K562 (cell line): ENCODE results near the gene NEURL1.

Experiments used
- CBFA2T2 ChIP-seq: fragments of 450-650 bp; conservative IDR thresholded peaks from 2 replicates; pipeline ENCODE4 v1.6.1; 2017; ENCODE audit warnings: mild to moderate bottlenecking
- CTBP1 ChIP-seq: fragments of 450-650 bp; IDR thresholded peaks from 2 replicates; pipeline ENCODE4 v1.6.1; 2016; ENCODE audit warnings: borderline replicate concordance
- CTCF ChIP-seq, 3 experiments: IDR thresholded peaks in 2 of 3; conservative IDR thresholded peaks in 1 of 3; 2 replicates each; pipeline ENCODE4 v1.5.1; 2011 to 2012; ENCODE audit warnings: low read length in 3 of 3, mild to moderate bottlenecking in 3 of 3, control low read depth in 2 of 3, improper control_type of control experiment in 1 of 3, inconsistent platforms in 1 of 3, low read depth in 1 of 3, mixed read lengths in 1 of 3, moderate library complexity in 1 of 3; ENCODE audit not compliant: insufficient read depth in 2 of 3
- FOXA1 ChIP-seq: fragments of 450-650 bp; IDR thresholded peaks from 2 replicates; pipeline ENCODE4 v1.6.1; 2016; ENCODE audit warnings: mild to moderate bottlenecking, borderline replicate concordance
- GABPA ChIP-seq: fragments of 200-800 bp; sonication (Bioruptor generic); conservative IDR thresholded peaks from 2 replicates; pipeline ENCODE4 v1.6.1; 2016; ENCODE audit warnings: low read depth, missing genetic modification characterization, missing compliant biosample characterization
- MNT ChIP-seq, 2 experiments: fragments of 450-650 bp; conservative IDR thresholded peaks; 2 replicates each; pipeline ENCODE4 v1.6.1; 2017; ENCODE audit warnings: mild to moderate bottlenecking in 2 of 2, moderate library complexity in 2 of 2
- NFE2L1 ChIP-seq: fragments of 450-650 bp; IDR thresholded peaks from 2 replicates; pipeline ENCODE4 v1.6.1; 2016; ENCODE audit warnings: missing genetic modification characterization, low read depth, mild to moderate bottlenecking, missing compliant biosample characterization, moderate library complexity, borderline replicate concordance
- POLR2A ChIP-seq: fragments of 450-650 bp; conservative IDR thresholded peaks from 2 replicates; pipeline ENCODE4 v1.6.1; 2016
- POLR2AphosphoS5 ChIP-seq: IDR thresholded peaks from 2 replicates; pipeline ENCODE4 v1.6.1; 2011; ENCODE audit warnings: mild to moderate bottlenecking, low read depth, low read length, moderate library complexity; ENCODE audit not compliant: control insufficient read depth, insufficient read depth
- STAT5A ChIP-seq: IDR thresholded peaks from 2 replicates; pipeline ENCODE4 v1.6.1; 2012; ENCODE audit warnings: low read length, inconsistent platforms, borderline replicate concordance
- TSC22D4 ChIP-seq: fragments of 450-650 bp; IDR thresholded peaks from 2 replicates; pipeline ENCODE4 v1.6.1; 2016; ENCODE audit warnings: missing genetic modification characterization, missing biosample characterization, control low read depth
- ZFP36 ChIP-seq: fragments of 150-350 bp; IDR thresholded peaks from 2 replicates; pipeline ENCODE4 v1.6.1; 2018; ENCODE audit warnings: low read length, low read depth; ENCODE audit not compliant: partially characterized antibody
- ZNF232 ChIP-seq: sonication (generic); formaldehyde crosslinking; IDR thresholded peaks from 2 replicates; pipeline ENCODE4 v1.8.0; 2022; ENCODE audit warnings: mild to moderate bottlenecking, missing genetic modification reagents
- ZNF384 ChIP-seq: IDR thresholded peaks from 2 replicates; pipeline ENCODE4 v1.6.1; 2012; ENCODE audit warnings: low read depth, low read length, improper control_type of control experiment

GRCh38 chr10:103523683-103524082 is 30.2 kb downstream of the NEURL1 start:
- TF ChIP-seq POLR2AphosphoS5: no peak
- no peak for TF ChIP-seq GABPA (tag)
- no peak for TF ChIP-seq ZNF232 (CRISPR knock-in tag)
- no peak for TF ChIP-seq POLR2A
- no peak for TF ChIP-seq MNT (conservative IDR thresholded peaks at IDR 0.05)
- no peak for TF ChIP-seq STAT5A
- TF ChIP-seq CTCF (IDR thresholded peaks at IDR 0.05 in 2 of 3, conservative IDR thresholded peaks at IDR 0.05 in 1 of 3; ENCODE audit: insufficient read depth in 2 of 3, low read depth in 1 of 3, low read length in 3 of 3): no peak
- TF ChIP-seq TSC22D4 (tag): no peak
- no peak for TF ChIP-seq FOXA1
- TF ChIP-seq ZNF384: no peak
- TF ChIP-seq CBFA2T2: no peak
- TF ChIP-seq NFE2L1 (tag): no peak
- no peak for TF ChIP-seq CTBP1
- no peak for TF ChIP-seq ZFP36
